HG02852 (cell line): ENCODE measurements around the gene TXNRD2.
A peak's percentile ranks its signal among the peaks of the same experiment; 100 is the strongest.

ENCODE experiments used
- ATAC-seq: cut with Tn5 transposase; IDR thresholded peaks from one replicate; pipeline ENCODE4 v1.9.1; 2021; ENCODE audit warnings: mild to moderate bottlenecking, moderate library complexity; ENCODE audit not compliant: unreplicated experiment

The TXNRD2 gene

GRCh38 chr22:19941365-19942082 is at the start of gene TXNRD2, which contains the start of gene COMT:
TXNRD2 (minus strand) TSS chr22:19941818; CDS start chr22:19941803, 15 bp downstream.
COMT (plus strand) TSS chr22:19941772; CDS start chr22:19962527, 20,755 bp downstream.
- no peak for ATAC-seq

DNA sequence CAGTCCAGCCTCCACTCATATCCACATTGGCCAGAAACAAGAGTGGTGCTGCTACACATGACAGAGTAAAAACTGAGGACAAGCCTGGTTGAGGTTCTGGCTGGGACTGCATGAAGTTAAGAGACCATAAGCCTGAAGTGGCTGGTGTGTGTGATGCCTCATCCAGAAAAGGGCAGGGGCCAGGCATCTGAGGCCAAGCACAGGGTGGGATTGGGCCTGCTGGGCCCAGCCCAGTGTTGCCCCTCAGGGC is 49.7 kb upstream of the TXNRD2 start:
- no peak for ATAC-seq

DNA sequence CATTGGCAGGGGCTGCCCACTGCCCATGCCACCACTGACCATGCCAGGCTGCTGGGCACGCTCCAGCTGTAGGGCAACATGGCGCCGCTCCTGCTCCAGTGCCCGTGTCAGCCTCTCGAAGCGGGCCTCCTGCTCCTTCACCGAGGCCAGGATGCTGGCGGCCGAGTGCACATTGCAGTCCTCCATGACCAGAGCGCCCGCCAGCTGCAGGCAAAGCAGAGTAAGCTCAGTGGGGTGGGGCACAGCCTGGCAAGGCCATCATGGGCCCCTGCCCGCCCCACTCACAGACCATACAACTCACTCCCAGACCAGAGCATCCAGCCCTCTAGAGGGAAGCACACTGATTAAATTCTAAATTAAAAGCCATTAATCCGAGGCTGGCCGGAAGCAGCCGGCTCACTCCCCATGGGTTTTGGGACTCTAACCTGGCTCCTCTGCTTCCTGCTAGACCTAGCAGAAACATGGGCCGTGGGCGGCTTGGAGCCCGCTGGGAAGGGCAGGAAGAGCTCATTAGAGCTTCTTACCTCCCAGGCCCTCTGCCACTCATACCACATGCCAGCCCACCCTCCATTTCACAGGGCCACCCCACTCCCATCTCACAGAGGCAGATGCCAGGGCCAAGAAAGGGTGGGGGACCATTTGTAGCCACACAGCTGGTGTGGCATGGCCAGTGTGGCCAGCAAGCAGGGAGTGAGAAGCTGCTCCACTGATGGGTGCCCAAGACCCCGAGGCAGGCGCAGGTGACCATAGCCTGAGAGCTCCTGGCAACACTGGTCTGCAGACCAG is 49.2 kb upstream of the TXNRD2 start:
- ATAC-seq = no peak

DNA sequence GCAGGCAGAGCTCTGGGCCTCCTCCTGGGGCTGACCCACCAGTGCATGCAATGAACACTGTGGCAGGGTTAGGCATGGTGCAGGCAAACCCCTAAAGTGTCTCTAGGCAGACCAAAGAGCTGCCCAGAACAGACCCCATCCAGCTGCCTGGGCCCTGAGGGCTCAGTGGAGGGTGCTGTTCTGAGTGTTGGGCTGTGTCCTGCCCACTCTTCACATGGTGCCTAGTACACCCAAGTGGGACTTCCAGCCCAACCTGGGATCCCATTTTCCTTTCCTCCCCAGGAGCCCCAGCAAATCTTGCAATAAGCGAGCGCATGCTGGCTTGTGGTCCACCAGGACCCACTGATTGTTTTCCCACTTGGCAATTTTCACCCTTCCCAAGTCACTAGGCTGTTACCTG is 48.6 kb upstream of the TXNRD2 start:
- ATAC-seq = no peak

- ATAC-seq = no peak
Measured at GRCh38 chr22:19989725-19990067, 48.1 kb upstream of the TXNRD2 start.

- ATAC-seq = no peak
Measured at GRCh38 chr22:19988965-19989724, 47.5 kb upstream of the TXNRD2 start.

DNA sequence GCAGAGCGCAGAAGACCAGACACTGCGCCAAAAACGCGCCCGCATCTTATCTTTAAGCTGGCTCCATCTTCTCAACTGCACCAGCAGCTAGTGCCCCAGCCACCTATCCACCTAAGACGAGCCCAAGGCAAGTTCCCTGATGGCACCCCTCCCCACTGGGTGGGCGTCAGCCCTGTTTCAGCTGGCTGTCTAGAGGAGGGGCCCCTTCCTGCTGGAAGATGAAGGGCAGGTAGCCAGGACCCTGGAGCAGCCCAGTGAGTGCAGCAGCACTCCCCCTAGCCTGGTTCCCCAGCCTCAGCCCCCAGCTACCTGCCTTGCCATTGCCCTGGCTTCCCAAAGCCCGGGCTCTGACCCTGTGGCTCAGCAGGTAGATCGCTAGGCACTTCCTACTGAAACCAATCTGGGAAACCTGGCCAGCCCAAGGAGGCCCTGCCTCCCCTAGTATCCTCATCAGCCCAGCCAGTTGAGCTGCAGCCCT is 46.8 kb upstream of the TXNRD2 start:
- no peak for ATAC-seq

DNA sequence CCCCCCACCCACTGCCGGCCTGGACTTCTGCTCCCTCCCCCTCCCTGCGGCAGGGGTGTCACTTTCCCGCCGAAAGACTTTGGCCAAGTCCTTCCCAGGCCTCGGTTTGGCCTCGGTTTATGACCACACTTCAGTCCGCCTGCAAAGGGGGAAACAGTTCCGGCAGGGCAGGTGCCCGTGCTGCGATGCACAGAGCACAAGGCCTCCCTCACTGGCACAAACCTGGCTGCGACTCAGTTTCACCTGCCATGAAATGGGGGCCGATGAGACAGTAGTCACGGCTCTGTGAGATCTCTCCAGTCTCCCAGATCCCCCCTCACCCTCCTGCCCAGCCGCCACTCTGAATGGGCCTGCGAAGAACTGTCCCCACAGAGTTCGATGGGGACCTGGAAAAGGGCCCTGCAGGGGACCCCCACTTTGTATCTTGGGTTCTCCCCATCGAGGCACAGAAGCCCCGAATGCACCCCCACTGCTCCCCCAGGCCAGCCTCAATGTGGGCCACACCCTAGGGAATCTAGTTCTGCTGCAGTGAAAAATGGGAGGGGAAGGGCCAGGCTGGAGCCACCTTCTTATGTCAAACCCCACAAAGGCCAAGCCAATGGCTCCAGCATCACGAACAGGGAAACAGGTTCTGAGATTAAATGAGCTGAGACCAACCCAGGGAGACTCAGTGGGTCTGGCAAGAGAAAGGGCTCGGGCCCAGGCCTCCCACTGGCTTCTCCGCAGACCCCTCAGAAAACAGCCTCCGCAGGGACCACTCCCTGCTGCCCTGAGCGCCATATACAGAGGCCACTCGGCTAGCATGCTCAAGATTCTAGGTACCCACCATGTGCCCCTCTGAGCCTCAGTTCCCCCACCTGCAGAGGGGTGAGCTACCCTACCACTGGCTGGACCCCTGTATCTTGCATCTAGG is 46.0 kb upstream of the TXNRD2 start:
- ATAC-seq = no peak

- peak; percentile 58 for ATAC-seq
Measured at GRCh38 chr22:19986410-19987341, 45.1 kb upstream of the TXNRD2 start.

GRCh38 chr22:19986011-19986409 is 44.4 kb upstream of the TXNRD2 start:
- no peak for ATAC-seq

- ATAC-seq = no peak
Measured at GRCh38 chr22:19984851-19985811, 43.5 kb upstream of the TXNRD2 start.

DNA sequence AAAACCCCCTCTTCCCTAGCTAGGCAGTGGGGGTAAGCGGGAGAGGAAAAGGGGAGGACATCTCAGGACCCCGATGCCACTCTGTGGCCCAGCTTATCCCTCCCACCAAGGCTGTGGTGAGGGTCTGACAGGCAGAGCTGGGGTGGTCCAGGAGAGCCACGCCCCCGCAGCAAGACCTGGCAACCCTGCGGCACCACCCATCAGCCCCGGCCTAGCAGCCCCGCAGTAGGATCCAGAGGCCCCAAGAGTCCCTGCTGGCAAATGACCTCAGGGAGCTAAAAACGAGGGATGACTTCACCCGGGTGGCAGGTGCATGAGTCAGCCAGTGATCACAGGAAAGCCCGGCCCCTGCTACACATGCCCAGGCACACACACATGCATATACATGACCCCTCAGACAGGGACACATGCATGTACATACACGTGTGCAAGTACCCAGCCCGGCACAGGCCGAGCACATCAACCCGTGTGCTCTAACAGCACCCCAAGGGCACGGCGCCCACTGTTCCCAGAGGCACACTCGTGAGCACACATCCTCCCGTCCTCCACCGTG is 42.7 kb upstream of the TXNRD2 start:
- ATAC-seq = no peak

DNA sequence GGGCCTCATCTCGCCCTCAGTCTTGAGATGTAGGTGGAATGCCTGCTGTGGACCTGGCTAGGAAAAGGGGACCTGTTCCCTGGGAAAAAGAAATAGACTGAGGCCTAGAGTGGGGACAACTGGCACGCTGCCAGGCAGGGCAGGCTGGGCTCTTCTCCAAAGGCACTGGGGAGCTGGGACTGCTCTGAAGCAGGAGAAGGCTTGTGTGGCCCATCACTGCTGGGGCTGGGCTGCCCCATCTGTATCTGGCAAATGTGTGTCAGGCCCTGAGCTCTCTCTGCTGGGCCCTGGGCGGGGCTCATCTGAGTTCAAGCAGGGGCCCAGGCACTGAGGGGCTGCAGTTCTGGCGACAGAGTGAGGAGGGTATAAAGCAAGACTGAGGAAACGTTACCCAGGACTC is 42.1 kb upstream of the TXNRD2 start:
- no peak for ATAC-seq

- ATAC-seq = no peak
Measured at GRCh38 chr22:19982991-19983578, 41.5 kb upstream of the TXNRD2 start.

DNA sequence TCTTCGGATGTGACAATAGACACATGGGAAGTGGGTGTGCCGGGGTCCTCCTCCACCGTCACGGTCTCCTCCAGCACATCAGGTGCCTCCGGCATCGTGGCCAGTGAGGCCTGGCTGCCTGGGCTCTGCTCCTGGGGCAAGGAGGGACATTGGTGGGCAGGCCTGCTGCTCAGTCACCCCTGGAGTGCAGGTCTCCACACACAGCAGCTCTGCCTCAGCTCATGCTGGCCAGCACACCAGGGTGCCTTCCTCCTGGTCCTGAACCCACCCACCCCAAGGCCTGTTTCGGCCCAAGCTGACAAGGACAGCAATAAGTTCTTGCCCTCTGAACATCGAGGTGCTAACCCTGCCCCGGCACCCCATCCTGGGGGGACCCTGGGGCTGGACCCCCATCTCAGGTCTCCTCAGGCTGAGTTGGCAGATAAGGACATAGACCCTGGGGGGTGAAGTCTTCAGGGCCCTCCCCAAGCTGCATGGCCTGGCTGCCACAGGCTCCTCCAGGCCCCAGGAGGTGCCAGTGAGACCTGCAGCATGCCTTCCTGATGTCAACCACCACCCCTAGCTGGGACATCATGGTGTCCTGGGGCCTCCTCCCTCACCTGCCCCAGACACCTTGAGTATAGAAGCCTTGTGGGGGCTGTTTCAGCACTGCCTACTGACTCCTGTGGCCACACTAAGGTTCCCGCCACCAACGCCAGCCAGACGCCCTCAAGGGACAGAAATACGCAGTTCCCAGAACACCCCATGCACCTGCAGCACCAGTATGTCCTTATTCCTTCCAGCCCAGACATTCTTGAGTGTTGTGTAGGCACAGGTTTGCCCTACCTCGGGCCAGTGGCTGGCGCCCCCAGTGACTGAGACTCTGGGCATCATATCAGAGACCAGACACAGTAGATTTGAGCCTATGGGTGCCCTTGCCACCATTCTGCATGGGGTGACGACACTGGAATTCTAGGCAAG is 40.6 kb upstream of the TXNRD2 start:
- no peak for ATAC-seq

DNA sequence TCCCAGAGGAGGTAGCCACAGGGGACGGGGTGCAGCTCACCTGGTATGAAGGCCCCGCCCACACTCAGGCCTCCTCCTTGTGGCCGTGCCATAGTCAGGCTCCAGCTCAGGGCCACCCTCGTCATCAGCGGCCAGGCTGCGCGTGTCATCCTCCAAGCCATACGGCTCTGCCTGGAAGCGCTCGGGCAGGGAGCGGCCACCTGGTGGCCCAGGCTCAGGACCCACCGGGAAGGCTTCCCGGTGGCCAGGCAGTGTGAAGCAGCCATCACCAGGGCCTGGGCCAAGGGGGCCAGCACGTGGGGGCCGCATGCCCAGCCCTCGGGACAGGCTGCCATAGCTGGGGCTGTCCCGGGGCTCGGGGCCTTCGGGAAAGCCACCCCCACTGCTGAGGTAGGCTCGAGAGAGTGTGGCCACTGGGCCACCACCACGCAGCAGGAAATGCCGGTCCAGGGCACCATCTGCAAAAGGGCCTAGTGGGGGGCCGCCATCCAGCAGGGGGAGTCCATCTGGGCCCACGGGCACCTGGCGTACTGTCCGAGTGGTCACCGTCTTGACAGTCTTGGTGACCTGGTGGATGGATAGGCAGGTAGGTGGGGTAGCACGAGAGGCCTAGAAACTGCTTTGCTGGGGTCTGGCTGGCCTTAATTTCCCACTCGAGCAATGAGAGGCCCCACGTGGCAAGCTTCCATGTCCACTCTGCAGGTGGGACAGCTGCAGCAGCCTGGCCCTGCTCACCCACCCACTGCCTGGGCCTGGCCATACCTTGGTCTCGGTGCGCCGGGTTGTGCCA is 39.7 kb upstream of the TXNRD2 start:
- no peak for ATAC-seq
